NCI-H2196 (cell line): Measurements from ENCODE around the gene HSP90B1.

ENCODE experiments used
- DNase-seq: peaks from one replicate; lab custom pipeline; 2025; ENCODE audit not compliant: unreplicated experiment; lab: John Stamatoyannopoulos, UW

The HSP90B1 gene

GRCh38 chr12:103930034-103930786, at the start of gene HSP90B1:
TSS of gene HSP90B1 (plus strand) at chr12:103930410. CDS start at chr12:103930516, 106 bp downstream.
- DNase-seq: peak; percentile 100

- DNase-seq: no peak
Observed at GRCh38 chr12:103881261-103881660, 48.9 kb upstream of the HSP90B1 start.

DNA sequence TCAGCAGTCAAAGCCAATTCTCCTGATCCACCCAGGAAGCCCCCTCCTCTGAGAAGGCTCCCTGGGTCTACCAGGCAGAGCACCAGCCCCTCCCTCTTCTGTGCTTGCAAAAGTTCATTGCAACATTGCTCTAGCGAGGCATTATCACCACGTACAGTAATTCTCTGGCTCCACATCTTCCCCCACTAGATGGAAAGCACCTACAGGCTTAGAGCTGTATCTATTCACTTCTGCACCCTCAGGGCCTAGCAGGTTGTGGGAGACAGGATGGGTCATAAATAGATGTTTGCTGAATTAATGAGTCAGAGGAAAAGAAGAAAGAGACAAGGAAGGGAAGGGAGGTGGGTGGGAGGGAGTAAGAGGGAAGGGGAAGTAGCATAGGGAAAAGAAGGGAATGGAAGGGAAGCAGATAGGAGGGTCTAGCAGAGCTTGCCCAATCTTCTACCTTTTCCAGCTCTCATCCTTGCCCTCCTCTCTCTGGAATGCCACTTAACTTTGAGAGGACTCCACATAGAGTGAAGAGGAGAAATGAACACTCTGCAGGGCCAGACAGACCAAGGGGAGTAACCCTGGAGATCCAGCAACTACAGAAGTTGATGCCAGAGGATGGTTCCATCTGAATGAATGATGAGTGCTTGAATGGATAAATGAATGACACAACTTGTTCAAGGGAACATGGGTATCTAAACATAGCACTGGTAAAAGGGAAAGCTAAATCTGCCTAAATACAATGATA, 47.2 kb upstream of the HSP90B1 start:
- no peak for DNase-seq

DNA sequence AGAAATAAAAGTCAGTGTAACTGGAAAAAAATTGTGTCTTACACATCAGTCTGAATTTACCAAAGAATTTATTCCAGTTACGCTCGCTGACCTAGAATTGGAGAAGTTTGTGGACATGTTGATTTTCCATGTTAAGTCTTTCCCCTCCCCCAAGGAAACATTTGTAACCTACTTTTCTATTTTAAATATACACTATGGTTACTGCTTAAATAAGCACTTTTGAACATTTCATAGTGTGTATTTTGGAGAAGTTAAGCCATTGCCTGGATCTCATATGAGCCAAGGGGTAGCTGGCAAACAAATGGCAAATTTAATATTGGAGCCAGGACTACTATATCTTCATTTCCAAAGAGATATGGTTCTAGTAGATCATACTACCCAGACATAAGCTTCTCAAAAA, 46.3 kb upstream of the HSP90B1 start:
- no peak for DNase-seq

GRCh38 chr12:103884316-103884715, 45.9 kb upstream of the HSP90B1 start:
- DNase-seq: peak; percentile 29

DNA sequence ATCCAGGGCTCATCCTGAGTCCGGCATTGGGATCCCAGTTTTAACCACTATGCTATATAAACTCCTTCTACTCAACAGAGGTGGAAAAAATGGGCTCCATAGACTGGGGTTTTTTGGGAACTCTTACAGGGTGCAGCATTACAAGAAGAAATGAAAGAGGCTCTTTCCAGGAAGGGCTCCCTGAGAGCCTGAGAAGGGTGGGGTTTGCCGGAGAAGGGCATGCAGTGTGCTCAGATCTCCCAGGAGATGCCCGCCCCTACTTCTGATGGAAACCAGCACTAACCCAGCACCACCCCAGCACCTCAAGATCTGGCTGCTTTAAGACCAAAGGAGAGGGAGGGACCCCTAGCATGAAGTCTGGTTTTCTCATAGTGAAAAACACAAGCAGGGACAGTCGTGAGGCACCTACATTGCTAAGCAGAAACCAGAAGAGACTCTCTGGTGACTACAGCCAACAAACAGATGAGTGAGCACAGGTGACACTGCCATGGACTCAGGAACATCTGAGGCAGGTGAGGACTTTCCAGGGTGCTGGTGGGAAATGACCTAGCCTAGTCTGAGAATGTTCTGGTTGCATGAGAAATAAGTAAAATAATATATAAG, 43.9 kb upstream of the HSP90B1 start:
- DNase-seq: no peak

DNA sequence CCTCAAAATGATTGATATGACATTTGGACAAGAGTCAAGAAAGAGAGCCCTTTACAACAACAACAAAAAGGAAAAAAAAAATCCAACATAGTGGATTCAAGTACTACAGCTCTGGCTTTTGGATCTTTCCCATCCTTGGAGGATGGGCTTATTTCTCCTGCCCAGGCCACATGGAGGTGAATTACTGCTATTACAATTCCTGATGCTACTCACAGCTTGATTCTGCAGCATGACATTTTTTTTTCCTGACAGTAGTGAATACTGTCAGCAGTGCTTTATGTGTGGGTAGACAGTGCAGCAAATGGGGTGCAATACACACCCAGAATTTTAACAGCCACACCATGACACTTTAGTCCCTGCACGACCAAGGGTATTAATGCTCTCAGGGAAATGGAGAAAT, 42.5 kb upstream of the HSP90B1 start:
- DNase-seq: no peak

DNA sequence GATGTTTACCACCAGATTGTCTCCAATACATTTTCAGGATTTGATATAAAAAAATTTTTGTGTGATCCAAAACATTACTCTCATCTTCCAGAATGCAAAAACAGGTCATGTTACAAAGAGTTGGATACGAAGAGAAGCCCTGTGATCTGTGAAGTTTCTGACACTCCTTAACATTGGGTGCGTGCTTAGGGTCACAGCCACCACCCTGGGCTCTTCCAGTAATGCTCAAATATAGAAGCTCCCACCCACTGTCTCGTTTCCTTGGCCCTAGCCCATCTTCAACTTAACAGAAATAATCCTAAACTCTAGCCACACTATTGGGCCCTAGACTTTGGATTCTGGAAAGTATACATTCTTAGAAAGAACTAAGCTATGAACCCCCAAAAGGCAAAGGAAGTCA, 32.9 kb upstream of the HSP90B1 start:
- no peak for DNase-seq

GRCh38 chr12:103901518-103902173, 28.6 kb upstream of the HSP90B1 start:
- DNase-seq: no peak

DNA sequence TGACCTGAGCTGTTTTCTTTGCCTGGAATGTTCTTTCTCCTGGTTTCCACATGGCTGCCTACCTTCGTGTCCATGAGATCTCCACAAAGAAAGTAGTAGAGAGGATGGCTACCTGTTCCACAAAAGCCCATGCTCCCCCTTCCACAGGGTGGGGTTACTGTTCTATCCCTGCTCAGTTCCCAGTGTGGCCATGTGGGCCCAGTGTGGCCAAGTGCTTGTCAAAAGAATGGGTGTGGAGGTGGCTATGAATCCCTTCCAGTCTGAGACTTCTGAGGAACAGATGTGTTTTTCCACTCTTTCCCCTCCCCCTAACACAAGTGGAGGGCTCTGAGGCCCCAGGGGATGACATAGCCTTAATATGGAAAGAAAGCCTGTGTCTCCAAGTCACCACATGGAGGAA, 26.2 kb upstream of the HSP90B1 start:
- DNase-seq: no peak

GRCh38 chr12:103905730-103906349, 24.4 kb upstream of the HSP90B1 start:
- no peak for DNase-seq

GRCh38 chr12:103908246-103908541, 22.0 kb upstream of the HSP90B1 start:
- DNase-seq: no peak

- no peak for DNase-seq
Observed at GRCh38 chr12:103908877-103909276, 21.3 kb upstream of the HSP90B1 start.

DNA sequence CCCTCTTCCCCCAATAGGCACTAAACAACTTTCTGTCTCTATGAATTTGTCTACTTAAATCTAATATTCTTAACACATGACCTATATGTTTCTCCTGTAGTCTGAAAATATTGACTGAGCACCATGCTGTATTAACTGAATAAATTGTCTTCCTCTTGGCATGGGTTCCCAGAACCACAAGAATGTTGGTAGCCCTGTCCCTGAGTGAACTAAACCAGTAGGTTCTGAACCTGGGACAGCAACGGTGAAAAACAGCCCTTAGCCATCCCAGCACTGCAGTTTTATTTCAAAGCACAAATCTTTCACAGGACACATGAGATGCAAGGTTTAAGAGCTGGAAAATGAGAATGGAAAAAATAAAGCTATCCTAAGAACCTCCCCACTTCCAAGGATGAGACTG, 20.4 kb upstream of the HSP90B1 start:
- no peak for DNase-seq

DNA sequence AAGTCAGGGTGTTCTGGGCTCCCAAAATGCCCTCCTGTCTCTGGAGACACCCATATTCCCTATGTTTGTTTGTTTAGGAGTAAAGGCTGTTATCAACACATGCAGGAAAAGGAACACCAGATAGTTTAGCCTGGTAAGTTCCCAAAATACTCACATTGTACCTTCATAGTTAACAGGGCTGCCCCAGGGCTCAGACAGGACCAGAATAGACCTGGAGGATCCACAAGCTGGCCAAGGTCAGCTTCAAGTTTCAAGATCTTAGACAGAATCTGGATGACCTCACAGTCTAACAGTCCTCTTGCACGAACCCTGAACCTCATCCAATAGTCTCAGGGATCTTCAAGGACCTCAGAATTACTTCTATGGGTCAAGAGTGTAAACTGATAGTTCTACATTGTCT, 18.1 kb upstream of the HSP90B1 start:
- no peak for DNase-seq

- DNase-seq: no peak
Observed at GRCh38 chr12:103913100-103913499, 17.1 kb upstream of the HSP90B1 start.

GRCh38 chr12:103915306-103915705, 14.9 kb upstream of the HSP90B1 start:
- no peak for DNase-seq

DNA sequence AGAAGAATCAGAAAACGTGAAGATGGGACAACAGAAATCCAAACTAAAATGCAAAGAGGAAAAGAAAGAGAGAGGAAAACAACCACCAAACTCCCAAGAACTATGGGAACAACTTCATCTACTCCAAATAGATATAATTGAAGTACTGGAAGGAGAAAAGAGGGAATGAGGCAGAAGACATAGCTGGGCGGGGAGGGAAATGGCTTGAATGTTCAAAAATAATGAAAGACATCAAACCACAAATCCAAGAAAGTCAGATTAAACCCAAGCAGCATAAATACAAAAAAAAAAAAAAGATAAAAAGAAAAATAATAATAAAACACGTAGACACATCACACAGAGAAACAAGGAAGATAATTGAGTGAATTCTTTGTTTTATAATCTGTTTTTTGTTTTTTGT, 12.3 kb upstream of the HSP90B1 start:
- no peak for DNase-seq

DNA sequence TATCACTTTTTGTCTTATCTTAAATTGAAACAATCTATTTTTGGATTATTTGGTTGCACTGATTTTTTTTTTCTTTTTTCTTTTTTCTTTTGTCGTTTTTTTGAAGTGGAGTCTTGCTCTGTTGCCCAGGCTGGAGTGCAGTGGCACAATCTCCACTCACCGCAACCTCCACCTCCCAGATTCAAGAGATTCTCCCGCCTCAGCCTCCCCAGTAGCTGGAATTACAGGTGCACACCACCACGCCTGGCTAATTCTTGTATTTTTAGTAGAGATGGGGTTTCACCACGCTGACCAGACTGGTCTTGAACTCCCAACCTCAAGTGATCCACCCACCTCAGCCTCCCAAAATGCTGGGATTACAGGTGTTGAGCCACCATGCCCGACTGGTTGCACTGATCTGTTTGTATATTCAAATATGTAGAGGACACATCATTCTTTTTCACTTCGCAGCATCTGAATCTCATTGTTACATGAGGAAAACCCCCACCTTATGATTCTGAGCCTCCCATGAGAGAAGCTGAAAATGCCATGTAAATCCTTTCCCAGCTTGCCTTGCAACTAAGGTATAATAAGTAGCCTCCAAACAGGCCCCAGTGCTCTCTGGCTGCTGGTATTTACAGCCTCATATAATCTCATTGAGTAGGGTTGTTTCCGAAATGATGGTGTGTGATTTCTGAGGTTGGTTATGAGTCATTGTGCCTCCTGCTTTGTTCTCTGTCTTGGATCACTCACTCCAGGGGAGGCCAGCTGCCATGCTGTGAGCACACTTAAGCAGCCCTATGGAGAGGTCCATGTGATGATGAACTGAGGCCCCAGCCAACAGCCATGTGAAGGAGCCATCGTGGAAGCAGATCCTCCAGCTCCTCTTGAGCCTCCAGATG, 5.2 kb upstream of the HSP90B1 start:
- DNase-seq: peak; percentile 62

DNA sequence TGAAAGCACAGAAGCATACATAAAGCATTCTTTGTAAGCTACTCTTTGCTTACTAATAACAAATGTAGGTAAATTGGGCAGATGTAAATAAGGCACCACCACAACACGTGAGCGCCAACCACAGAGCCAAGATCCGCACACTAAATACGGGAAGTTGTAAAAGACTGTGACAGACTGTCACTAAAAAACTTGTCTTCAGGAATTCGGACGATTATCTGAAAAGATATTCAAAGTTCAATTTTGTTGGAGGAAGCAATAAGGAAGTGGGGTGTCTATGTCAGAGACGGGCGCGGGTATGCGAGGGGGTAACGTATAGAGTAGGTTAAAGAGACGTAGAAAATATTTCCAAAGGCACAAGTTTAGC, 1.5 kb upstream of the HSP90B1 start:
- DNase-seq: no peak
